ENCODE results near the gene GAS2. TPM values are rescaled to one million over a fixed set of nuclear protein-coding genes. Genes with fewer than 3 reads are reported as not detected.

The GAS2 gene
- total RNA-seq, 1 donor from 2014 or later, result 1.7 TPM

- intact Hi-C loops (cut with DNase I), result loop anchor here (10.0 kb wide), 1 partner anchor 446 kb away; the partner anchor contains the start of gene SLC17A6
- no peaks in the 10 kb centered on the region for H3K27me3 ChIP-seq
- no peak overlapping the region for H3K4me3 ChIP-seq
- no peaks in the 10 kb centered on the region for H3K4me1 ChIP-seq
- no peak for ATAC-seq
- no peak for TF ChIP-seq CTCF (IDR thresholded peaks at IDR 0.05)
- no peak for DNase-seq
- no peaks in the 10 kb centered on the region for H3K9me3 ChIP-seq
- no peak overlapping the region for H3K27ac ChIP-seq
- no peaks in the 10 kb centered on the region for H3K36me3 ChIP-seq
These were observed 114.7 kb downstream of the GAS2 start for GRCh38 chr11:22780952-22781593.

GRCh38 chr11:22785251-22785650 lies 118.8 kb downstream of the GAS2 start:
- no peaks in the 10 kb centered on the region for H3K27me3 ChIP-seq
- H3K9me3 ChIP-seq, result no peaks in the 10 kb centered on the region
- H3K4me3 ChIP-seq, result no peak overlapping the region
- ATAC-seq (no peak), DNase-seq (no peak)
- no peaks in the 10 kb centered on the region for H3K4me1 ChIP-seq
- no peaks in the 10 kb centered on the region for H3K36me3 ChIP-seq
- H3K27ac ChIP-seq, result no peak overlapping the region
- no peak for TF ChIP-seq CTCF (IDR thresholded peaks at IDR 0.05)
- intact Hi-C loops (cut with DNase I), result loop anchor here (10.0 kb wide), 1 partner anchor 450 kb away; the partner anchor contains the start of gene SLC17A6

GRCh38 chr11:22786475-22786874 lies 120.1 kb downstream of the GAS2 start:
- DNase-seq (no peak), ATAC-seq (no peak)
- Histone ChIP-seq H3K27ac (no peak overlapping the region), H3K36me3 (no peaks in the 10 kb centered on the region), H3K4me3 (no peak overlapping the region), H3K4me1 (no peaks in the 10 kb centered on the region), H3K27me3 (no peaks in the 10 kb centered on the region), H3K9me3 (no peaks in the 10 kb centered on the region)
- no peak for TF ChIP-seq CTCF (IDR thresholded peaks at IDR 0.05)
- intact Hi-C loops (cut with DNase I), result loop anchor here (10.0 kb wide), 1 partner anchor 452 kb away; the partner anchor contains the start of gene SLC17A6

GRCh38 chr11:22787055-22787454 lies 120.6 kb downstream of the GAS2 start:
- H3K27ac ChIP-seq, result no peak overlapping the region
- H3K27me3 ChIP-seq, result no peaks in the 10 kb centered on the region
- no peak for TF ChIP-seq CTCF (IDR thresholded peaks at IDR 0.05)
- H3K9me3 ChIP-seq, result no peaks in the 10 kb centered on the region
- H3K4me1 ChIP-seq, result no peaks in the 10 kb centered on the region
- intact Hi-C loops (cut with DNase I), result loop anchor here (10.0 kb wide), 1 partner anchor 452 kb away; the partner anchor contains the start of gene SLC17A6
- no peaks in the 10 kb centered on the region for H3K36me3 ChIP-seq
- no peak overlapping the region for H3K4me3 ChIP-seq
- ATAC-seq (no peak), DNase-seq (no peak)

- H3K4me1 ChIP-seq, result no peaks in the 10 kb centered on the region
- H3K9me3 ChIP-seq, result no peaks in the 10 kb centered on the region
- TF ChIP-seq CTCF (IDR thresholded peaks at IDR 0.05), result peak; percentile 71
- no peaks in the 10 kb centered on the region for H3K36me3 ChIP-seq
- ATAC-seq, result peak; percentile 71
- no peak overlapping the region for H3K4me3 ChIP-seq
- no peaks in the 10 kb centered on the region for H3K27me3 ChIP-seq
- no peak for DNase-seq
- H3K27ac ChIP-seq, result no peak overlapping the region
- intact Hi-C loops (cut with DNase I), result loop anchor here (10.0 kb wide), 1 partner anchor 453 kb away; the partner anchor contains the start of gene SLC17A6
These were observed 121.2 kb downstream of the GAS2 start for GRCh38 chr11:22787551-22788162.

Data from upper lobe of right lung (tissue), 1 donor.